GM23338 (cell line): ENCODE data around the gene CZIB.

Source experiments
- CREB1 ChIP-seq: fragments of 250-450 bp; sonication (Bioruptor Pico); IDR thresholded peaks from 2 replicates; pipeline ENCODE4 v1.5.0; 2020; ENCODE audit warnings: low read depth, mild to moderate bottlenecking, moderate library complexity
- CTCF ChIP-seq, 2 experiments: fragments of 200-600 bp in 1 of 2; sonication (generic) in 1 of 2; conservative IDR thresholded peaks; 2 replicates each; pipeline versions ENCODE4 v1.5.1 to v1.6.1; 2016 to 2017; ENCODE audit warnings: antibody characterized with exemption in 2 of 2, low read depth in 2 of 2, mild to moderate bottlenecking in 2 of 2, moderate library complexity in 1 of 2
- ETS1 ChIP-seq: IDR thresholded peaks from 2 replicates; pipeline ENCODE4 v1.6.1; 2016; ENCODE audit warnings: antibody characterized with exemption
- EZH2 ChIP-seq: fragments of 200-600 bp; sonication (generic); IDR thresholded peaks from one replicate; pipeline ENCODE4 v1.8.0; 2017; ENCODE audit warnings: antibody characterized with exemption, mild to moderate bottlenecking, low read depth; ENCODE audit not compliant: unreplicated experiment
- EZH2phosphoT487 ChIP-seq: fragments of 200-600 bp; sonication (generic); IDR thresholded peaks from one replicate; pipeline ENCODE4 v1.8.1; 2018; ENCODE audit warnings: antibody characterized with exemption; ENCODE audit not compliant: unreplicated experiment
- JUNB ChIP-seq: IDR thresholded peaks from one replicate; pipeline ENCODE4 v1.6.1; 2016; ENCODE audit warnings: antibody characterized with exemption; ENCODE audit not compliant: unreplicated experiment
- NANOG ChIP-seq: IDR thresholded peaks from 2 replicates; pipeline ENCODE4 v1.6.1; 2016; ENCODE audit warnings: antibody characterized with exemption, borderline replicate concordance
- POLR2AphosphoS5 ChIP-seq: IDR thresholded peaks from 2 replicates; pipeline ENCODE4 v1.6.1; 2016; ENCODE audit warnings: antibody characterized with exemption, low read depth
- ZNF331 ChIP-seq: fragments of 250-450 bp; sonication (Bioruptor Pico); IDR thresholded peaks from 2 replicates; pipeline ENCODE4 v1.5.0; 2020; ENCODE audit warnings: low read depth, mild to moderate bottlenecking, moderate library complexity
- ZNF462 ChIP-seq: fragments of 250-450 bp; sonication (Bioruptor Pico); IDR thresholded peaks from 2 replicates; pipeline ENCODE4 v1.5.0; 2020; ENCODE audit warnings: mild to moderate bottlenecking, moderate library complexity

GRCh38 chr1:53219711-53220110 is 723 bp downstream of the CZIB start:
- TF ChIP-seq CTCF (conservative IDR thresholded peaks at IDR 0.05; ENCODE audit: low read depth in 2 of 2), result no peak
- TF ChIP-seq ZNF331 (CRISPR knock-in tag), result no peak
- TF ChIP-seq EZH2phosphoT487, result no peak
- no peak for TF ChIP-seq EZH2
- no peak for TF ChIP-seq JUNB
- no peak for TF ChIP-seq ZNF462 (CRISPR knock-in tag)
- no peak for TF ChIP-seq NANOG
- TF ChIP-seq ETS1, result no peak
- no peak for TF ChIP-seq POLR2AphosphoS5
- TF ChIP-seq CREB1 (CRISPR knock-in tag), result no peak
